Transverse colon (tissue), 4 donors: ENCODE data around the gene MIF. TPM values are rescaled to one million over a fixed set of nuclear protein-coding genes. Genes with fewer than 3 reads are reported as not detected.

Experiments used
- DNase-seq: peaks from one replicate; pipeline ENCODE4 v3.0.0-alpha.2; 2019
- H3K27ac ChIP-seq, 4 donors: fragments of 200-600 bp; sonication (generic); 2 replicates each; pipeline ENCODE4 v1.5.1; 2016 to 2018; ENCODE audit warnings: inconsistent platforms in 4 of 4
- H3K27me3 ChIP-seq: fragments of 200-600 bp; sonication (generic); 2 replicates; pipeline ENCODE4 v1.5.1; 2017; ENCODE audit warnings: inconsistent platforms
- H3K36me3 ChIP-seq, 4 donors: fragments of 200-600 bp; sonication (generic); 2 replicates each; pipeline ENCODE4 v1.5.1; 2017 to 2019; ENCODE audit warnings: inconsistent platforms in 4 of 4
- H3K4me1 ChIP-seq, 4 donors: fragments of 200-600 bp; sonication (generic); 2 replicates each; pipeline ENCODE4 v1.5.1; 2017 to 2020; ENCODE audit warnings: inconsistent platforms in 4 of 4
- H3K4me3 ChIP-seq, 4 donors: fragments of 200-600 bp; sonication (generic); 1 replicate in 1 of 4; 2 replicates in 3 of 4; pipeline versions ENCODE4 v1.5.1 to v1.6.1; 2017 to 2019; ENCODE audit warnings: inconsistent platforms in 4 of 4
- H3K9me3 ChIP-seq, 2 donors: fragments of 200-600 bp; sonication (generic); 2 replicates each; pipeline ENCODE4 v1.5.1; 2017 to 2019; ENCODE audit warnings: inconsistent platforms in 2 of 2
- EP300 ChIP-seq: sonication (generic); formaldehyde crosslinking; IDR thresholded peaks from one replicate; pipeline ENCODE4 v1.6.1; 2017; ENCODE audit warnings: antibody characterized with exemption, low read depth
- POLR2A ChIP-seq: fragments of 450-650 bp; IDR thresholded peaks from one replicate; pipeline ENCODE4 v1.6.1; 2016; ENCODE audit warnings: antibody characterized with exemption, mild to moderate bottlenecking, moderate library complexity
- POLR2AphosphoS5 ChIP-seq, 3 donors: sonication (generic); formaldehyde crosslinking; IDR thresholded peaks; one replicate each; pipeline ENCODE4 v1.6.1; 2016; ENCODE audit warnings: antibody characterized with exemption in 3 of 3
- WGBS, 2 donors: methylation state at CpG; one replicate each; pipeline ENCODE4 v1.1.5; 2018; ENCODE audit warnings: low coverage in 1 of 2; 5-methylcytosine and 5-hydroxymethylcytosine counted together
- in situ Hi-C, 4 donors: fragments of 200-750 bp; cut with MboI; loops; one replicate each; pipeline versions ENCODE4 v1.15.0 to v1.15.1; 2017; ENCODE audit warnings: low sequenced_read_pairs in 3 of 4, low pct_ligation_motif_present in 1 of 4, low pct_unique_long_range_greater_than_20kb in 1 of 4
- intact Hi-C: fragments of 100-400 bp; cut with DNase I; formaldehyde crosslinking; loops from one replicate; pipeline ENCODE4 v1.15.1; 2023; ENCODE audit warnings: low total_unique reads
- total RNA-seq, 4 donors: library from RNA; depleted of rRNA; stranded (reverse); fragments of >200 nt; gene quantifications; one replicate each; pipeline ENCODE4 v1.1.0, GENCODE V29; 2016
- TF ChIP-seq, protein P1 (sequence below), 5 experiments: fragments of 200-600 bp in 3 of 5; fragments of 450-650 bp in 2 of 5; sonication (generic) in 3 of 5; IDR thresholded peaks; 1 replicate in 2 of 5; 2 replicates in 3 of 5; pipeline ENCODE4 v1.5.1; 2016 to 2017; ENCODE audit warnings: antibody characterized with exemption in 5 of 5, inconsistent platforms in 3 of 5, mild to moderate bottlenecking in 2 of 5, moderate library complexity in 1 of 5

Gene MIF
- total RNA-seq, 4 donors from 2014 or later, result 123 to 210 (median 139) TPM

DNA sequence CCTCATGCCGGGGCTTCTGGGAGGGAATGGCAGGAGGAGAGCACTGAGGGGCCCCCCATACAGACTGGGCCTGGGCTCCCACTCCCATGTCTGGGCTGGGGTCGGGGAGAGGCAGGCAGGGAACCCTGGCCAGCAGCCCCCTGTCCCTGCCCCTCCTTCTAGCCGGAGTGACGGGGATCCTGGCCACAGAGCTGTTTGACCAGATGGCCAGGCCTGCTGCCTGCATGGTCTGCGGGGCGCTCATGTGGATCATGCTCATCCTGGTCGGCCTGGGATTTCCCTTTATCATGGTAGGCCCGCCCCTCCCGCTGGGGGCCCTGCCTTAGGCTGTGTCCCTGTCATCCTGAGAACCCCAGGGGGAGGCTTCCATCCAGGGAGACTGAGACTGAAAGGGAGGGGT is 10.0 kb upstream of the MIF start:
- WGBS, 2 donors, result 95% methylated on average over 8 of the region's 9 CpGs; no CpG with 5 or more reads in 1 of the 2 donors
- Histone ChIP-seq H3K4me1 (no peaks in the 10 kb centered on the region), H3K27ac (no peak overlapping the region), H3K9me3 (no peaks in the 10 kb centered on the region), H3K36me3 (no peaks in the 10 kb centered on the region), H3K27me3 (no peaks in the 10 kb centered on the region), H3K4me3 (no peak overlapping the region)
- intact Hi-C loops, result no loop called here
- DNase-seq, result no peak
- in situ Hi-C loops, result no loop called here
- no peak for TF ChIP-seq POLR2AphosphoS5 (IDR thresholded peaks at IDR 0.05)
- TF ChIP-seq POLR2A, result no peak
- no peak for TF ChIP-seq EP300
- TF ChIP-seq, protein P1, sequence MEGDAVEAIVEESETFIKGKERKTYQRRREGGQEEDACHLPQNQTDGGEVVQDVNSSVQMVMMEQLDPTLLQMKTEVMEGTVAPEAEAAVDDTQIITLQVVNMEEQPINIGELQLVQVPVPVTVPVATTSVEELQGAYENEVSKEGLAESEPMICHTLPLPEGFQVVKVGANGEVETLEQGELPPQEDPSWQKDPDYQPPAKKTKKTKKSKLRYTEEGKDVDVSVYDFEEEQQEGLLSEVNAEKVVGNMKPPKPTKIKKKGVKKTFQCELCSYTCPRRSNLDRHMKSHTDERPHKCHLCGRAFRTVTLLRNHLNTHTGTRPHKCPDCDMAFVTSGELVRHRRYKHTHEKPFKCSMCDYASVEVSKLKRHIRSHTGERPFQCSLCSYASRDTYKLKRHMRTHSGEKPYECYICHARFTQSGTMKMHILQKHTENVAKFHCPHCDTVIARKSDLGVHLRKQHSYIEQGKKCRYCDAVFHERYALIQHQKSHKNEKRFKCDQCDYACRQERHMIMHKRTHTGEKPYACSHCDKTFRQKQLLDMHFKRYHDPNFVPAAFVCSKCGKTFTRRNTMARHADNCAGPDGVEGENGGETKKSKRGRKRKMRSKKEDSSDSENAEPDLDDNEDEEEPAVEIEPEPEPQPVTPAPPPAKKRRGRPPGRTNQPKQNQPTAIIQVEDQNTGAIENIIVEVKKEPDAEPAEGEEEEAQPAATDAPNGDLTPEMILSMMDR (IDR thresholded peaks at IDR 0.05), result no peak

DNA sequence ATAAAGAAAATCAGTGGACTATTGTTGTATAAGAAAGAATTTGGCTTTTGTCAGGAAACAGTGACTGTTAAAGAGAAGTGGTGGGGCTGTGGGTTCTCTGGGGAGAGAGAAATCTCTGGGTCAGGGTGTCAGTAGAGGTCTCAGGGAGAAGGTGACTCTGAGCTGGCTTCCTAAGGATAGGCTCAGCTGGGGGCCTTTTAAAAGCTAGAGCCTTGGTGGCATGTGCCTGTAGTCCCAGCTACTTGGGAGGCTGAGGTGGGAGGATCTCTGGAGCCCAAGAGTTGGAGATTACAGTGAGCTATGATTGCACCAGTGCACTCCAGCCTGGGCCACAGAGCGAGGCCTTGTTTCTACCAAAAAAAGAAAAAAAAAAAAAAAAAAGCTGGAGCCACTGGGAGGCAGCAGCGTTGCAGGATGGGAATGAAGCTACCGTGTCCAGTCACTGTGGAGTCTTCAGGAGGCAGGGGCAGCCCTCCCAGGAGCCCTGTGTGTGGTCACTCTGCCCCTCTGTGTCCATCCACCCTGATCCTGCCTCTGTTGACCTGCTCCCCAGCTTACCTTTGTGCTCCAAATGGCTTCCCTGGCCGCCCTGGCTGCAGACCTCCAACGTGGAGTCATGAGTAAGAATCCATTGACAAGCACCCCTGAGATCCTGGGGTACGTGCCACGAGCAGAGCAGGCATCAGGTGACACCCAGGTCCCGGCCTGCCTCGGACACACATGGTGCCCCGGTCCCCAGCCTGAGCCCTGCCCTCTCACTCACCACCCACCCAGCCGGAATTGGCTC is 5.4 kb upstream of the MIF start:
- in situ Hi-C loops, result no loop called here
- Histone ChIP-seq H3K4me1 (peaks cover 0 to 7% (median 5%) of the 10 kb centered on the region in 4 donors), H3K27ac (peak overlapping the region; percentile 9 to 53 (median 18)), H3K4me3 (no peak overlapping the region), H3K27me3 (no peaks in the 10 kb centered on the region), H3K9me3 (no peaks in the 10 kb centered on the region), H3K36me3 (no peaks in the 10 kb centered on the region)
- no peak for DNase-seq
- TF ChIP-seq POLR2A, result no peak
- TF ChIP-seq, protein P1 (IDR thresholded peaks at IDR 0.05), result no peak
- no peak for TF ChIP-seq POLR2AphosphoS5 (IDR thresholded peaks at IDR 0.05)
- no peak for TF ChIP-seq EP300
- WGBS, 2 donors, result 73% methylated on average over 11 of the region's 11 CpGs; no CpG with 5 or more reads in 1 of the 2 donors
- intact Hi-C loops, result no loop called here

DNA sequence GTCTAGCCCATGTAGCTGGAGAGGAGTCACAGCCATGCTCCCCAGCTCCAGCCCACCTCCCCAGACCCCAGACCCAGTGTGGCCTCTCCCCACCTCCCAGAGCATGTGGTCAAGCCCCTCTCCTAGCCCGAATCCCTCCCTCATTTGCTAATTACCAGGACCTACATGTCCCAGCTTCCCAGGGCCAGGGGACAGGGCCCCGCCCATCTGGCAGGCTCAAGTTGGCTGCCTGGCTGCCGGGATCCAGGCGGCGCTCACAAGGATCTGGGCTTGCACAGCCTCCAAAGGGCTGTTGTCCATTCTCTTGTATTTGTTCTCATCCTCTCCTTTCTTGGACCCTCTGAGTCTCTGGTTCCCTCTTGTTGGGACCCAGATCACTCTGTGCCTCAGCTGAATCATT is 4.6 kb upstream of the MIF start:
- H3K4me3 ChIP-seq, result no peak overlapping the region
- H3K36me3 ChIP-seq, result no peaks in the 10 kb centered on the region
- in situ Hi-C loops (no loop called here), intact Hi-C loops (no loop called here)
- TF ChIP-seq POLR2AphosphoS5 (IDR thresholded peaks at IDR 0.05) (no peak), EP300 (no peak), POLR2A (no peak)
- TF ChIP-seq, protein P1 (IDR thresholded peaks at IDR 0.05), result no peak
- no peak for DNase-seq
- H3K27me3 ChIP-seq, result no peaks in the 10 kb centered on the region
- 59% methylated on average over 5 of the region's 5 CpGs; no CpG with 5 or more reads in 1 of the 2 donors for WGBS, 2 donors
- peaks cover 0 to 10% (median 6%) of the 10 kb centered on the region in 4 donors for H3K4me1 ChIP-seq
- no peak overlapping the region for H3K27ac ChIP-seq
- H3K9me3 ChIP-seq, result no peaks in the 10 kb centered on the region

DNA sequence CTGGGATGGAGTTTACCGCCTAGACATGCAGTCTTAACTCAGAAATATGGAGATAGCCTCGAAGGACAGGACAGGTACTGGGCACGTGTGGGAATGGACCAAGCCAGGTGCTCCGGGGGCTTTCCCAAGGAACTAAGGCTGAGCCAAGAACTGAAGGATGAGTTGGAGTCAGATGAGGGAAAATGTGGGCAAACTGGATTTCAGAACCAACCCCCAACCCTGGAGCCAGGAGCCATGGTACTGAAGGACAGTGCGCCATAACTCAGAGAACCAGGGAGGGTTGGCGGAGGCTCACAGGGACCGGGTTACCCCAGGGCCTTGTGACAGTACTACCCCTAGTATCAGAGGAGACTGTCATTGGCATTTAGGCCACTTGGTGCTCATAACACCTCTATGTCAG is 2.5 kb upstream of the MIF start:
- 81 to 100% methylated on average over 3 to 7 of the region's 7 CpGs for WGBS, 2 donors

More for the DNA sequence above, 2.5 kb upstream of the MIF start:
- no peaks in the 10 kb centered on the region for H3K27me3 ChIP-seq
- intact Hi-C loops, result no loop called here
- peaks cover 0 to 11% (median 0%) of the 10 kb centered on the region in 4 donors for H3K36me3 ChIP-seq
- TF ChIP-seq POLR2A (no peak), POLR2AphosphoS5 (IDR thresholded peaks at IDR 0.05) (no peak)
- TF ChIP-seq, protein P1 (IDR thresholded peaks at IDR 0.05), result no peak
- no peak for DNase-seq
- no peak overlapping the region for H3K27ac ChIP-seq
- no peaks in the 10 kb centered on the region for H3K9me3 ChIP-seq
- in situ Hi-C loops, result no loop called here
- H3K4me3 ChIP-seq, result no peak overlapping the region
- peaks cover 4 to 27% (median 20%) of the 10 kb centered on the region in 4 donors for H3K4me1 ChIP-seq
